Neural crest cell (in vitro differentiated cells): ENCODE results near the gene TSPAN18. TPM values are rescaled to one million over a fixed set of nuclear protein-coding genes. Genes with fewer than 3 reads are reported as not detected.

Experiments used
- DNase-seq: peaks from one replicate; pipeline ENCODE4 v3.0.0; 2021; ENCODE audit warnings: low read depth, mixed read lengths, low spot score
- H3K27ac Mint-ChIP-seq: one replicate; pipeline ENCODE4 v1.8.0; 2021; ENCODE audit warnings: mild to moderate bottlenecking, mixed read lengths; ENCODE audit not compliant: unreplicated experiment
- H3K27me3 Mint-ChIP-seq: 2 replicates; pipeline ENCODE4 v1.8.0; 2021; ENCODE audit warnings: low read depth, mild to moderate bottlenecking, mixed read lengths
- H3K36me3 Mint-ChIP-seq: 2 replicates; pipeline ENCODE4 v1.8.0; 2021; ENCODE audit warnings: low read depth, mild to moderate bottlenecking, mixed read lengths
- H3K4me1 Mint-ChIP-seq: 2 replicates; pipeline ENCODE4 v1.8.0; 2021; ENCODE audit warnings: mixed read lengths
- H3K4me3 Mint-ChIP-seq: one replicate; pipeline ENCODE4 v1.8.0; 2021; ENCODE audit warnings: mild to moderate bottlenecking, mixed read lengths
- H3K9me3 Mint-ChIP-seq: 2 replicates; pipeline ENCODE4 v1.8.0; 2021; ENCODE audit warnings: mixed read lengths
- CTCF ChIP-seq: fragments of 200-600 bp; sonication (generic); conservative IDR thresholded peaks from 2 replicates; pipeline ENCODE4 v1.5.0; 2021; ENCODE audit warnings: antibody characterized with exemption, mild to moderate bottlenecking
- total RNA-seq: library from RNA; stranded (reverse); gene quantifications from 2 replicates; pipeline ENCODE4 v1.2.1, GENCODE V29; 2021

Gene TSPAN18
- total RNA-seq, 1 donor from 2014 or later: 125 TPM

GRCh38 chr11:44966694-44967093 lies 239.9 kb downstream of the TSPAN18 start:
- H3K4me3 Mint-ChIP-seq: no peak overlapping the region

GRCh38 chr11:44967930-44968496 lies 241.3 kb downstream of the TSPAN18 start:
- no peak for TF ChIP-seq CTCF

More at GRCh38 chr11:44966694-44967093, 239.9 kb downstream of the TSPAN18 start:
- Mint-ChIP-seq H3K4me1 (peaks cover 58% of the 10 kb centered on the region), H3K36me3 (no peaks in the 10 kb centered on the region), H3K27me3 (no peaks in the 10 kb centered on the region), H3K9me3 (no peaks in the 10 kb centered on the region), H3K27ac (no peak overlapping the region)
- no peak for TF ChIP-seq CTCF
- no peak for DNase-seq

GRCh38 chr11:44968510-44968909 lies 241.7 kb downstream of the TSPAN18 start:
- peaks cover 50% of the 10 kb centered on the region for H3K4me1 Mint-ChIP-seq
- H3K9me3 Mint-ChIP-seq: no peaks in the 10 kb centered on the region
- no peak for DNase-seq
- H3K27ac Mint-ChIP-seq: no peak overlapping the region
- TF ChIP-seq CTCF: no peak
- no peaks in the 10 kb centered on the region for H3K36me3 Mint-ChIP-seq
- H3K4me3 Mint-ChIP-seq: no peak overlapping the region
- no peaks in the 10 kb centered on the region for H3K27me3 Mint-ChIP-seq

More at GRCh38 chr11:44967930-44968496, 241.3 kb downstream of the TSPAN18 start:
- no peak overlapping the region for H3K27ac Mint-ChIP-seq
- H3K27me3 Mint-ChIP-seq: no peaks in the 10 kb centered on the region
- H3K4me1 Mint-ChIP-seq: peaks cover 49% of the 10 kb centered on the region
- DNase-seq: no peak
- H3K9me3 Mint-ChIP-seq: no peaks in the 10 kb centered on the region
- no peaks in the 10 kb centered on the region for H3K36me3 Mint-ChIP-seq
- no peak overlapping the region for H3K4me3 Mint-ChIP-seq

- Mint-ChIP-seq H3K27ac (no peak overlapping the region), H3K4me3 (no peak overlapping the region), H3K4me1 (peaks cover 48% of the 10 kb centered on the region), H3K27me3 (no peaks in the 10 kb centered on the region), H3K9me3 (no peaks in the 10 kb centered on the region), H3K36me3 (no peaks in the 10 kb centered on the region)
- no peak for DNase-seq
- TF ChIP-seq CTCF: no peak
These were observed 243.0 kb downstream of the TSPAN18 start for GRCh38 chr11:44969651-44970252.

- Mint-ChIP-seq H3K4me1 (peaks cover 45% of the 10 kb centered on the region), H3K27me3 (no peaks in the 10 kb centered on the region), H3K4me3 (no peak overlapping the region), H3K9me3 (no peaks in the 10 kb centered on the region), H3K27ac (no peak overlapping the region), H3K36me3 (no peaks in the 10 kb centered on the region)
- no peak for TF ChIP-seq CTCF
- DNase-seq: no peak
These were observed 243.5 kb downstream of the TSPAN18 start for GRCh38 chr11:44970293-44970692.
